ENCODE measurements around the gene PCIF1.
A peak's percentile ranks its signal among the peaks of the same experiment; 100 is the strongest.

Gene PCIF1

GRCh38 chr20:45904583-45905504 is 29.6 kb upstream of the PCIF1 start:
- no peak for DNase-seq (ENCODE audit: low read depth)

- DNase-seq (ENCODE audit: low read depth): no peak
Observed at GRCh38 chr20:45905505-45906079, 28.9 kb upstream of the PCIF1 start.

- no peak for DNase-seq (ENCODE audit: low read depth)
Observed at GRCh38 chr20:45907219-45907948, 27.1 kb upstream of the PCIF1 start.

GRCh38 chr20:45908084-45908483 is 26.4 kb upstream of the PCIF1 start:
- no peak for DNase-seq (ENCODE audit: low read depth)

- DNase-seq (ENCODE audit: low read depth): no peak
Observed at GRCh38 chr20:45909336-45909808, 25.1 kb upstream of the PCIF1 start.

GRCh38 chr20:45909817-45910669 is 24.4 kb upstream of the PCIF1 start:
- no peak for DNase-seq (ENCODE audit: low read depth)

GRCh38 chr20:45910670-45911485 is 23.6 kb upstream of the PCIF1 start:
- DNase-seq (ENCODE audit: low read depth): peak; percentile 78

GRCh38 chr20:45911486-45912343 is 22.8 kb upstream of the PCIF1 start, which contains the start of gene PLTP:
Gene PLTP (minus strand): TSS chr20:45912155. CDS start chr20:45911452, 703 bp downstream.
- no peak for DNase-seq (ENCODE audit: low read depth)

- DNase-seq (ENCODE audit: low read depth): no peak
Observed at GRCh38 chr20:45912344-45912682, 22.2 kb upstream of the PCIF1 start.

- DNase-seq (ENCODE audit: low read depth): no peak
Observed at GRCh38 chr20:45913116-45913515, 21.4 kb upstream of the PCIF1 start.

GRCh38 chr20:45917790-45918141 is 16.7 kb upstream of the PCIF1 start:
- DNase-seq (ENCODE audit: low read depth): no peak

- no peak for DNase-seq (ENCODE audit: low read depth)
Observed at GRCh38 chr20:45918182-45918737, 16.2 kb upstream of the PCIF1 start.

- no peak for DNase-seq (ENCODE audit: low read depth)
Observed at GRCh38 chr20:45918779-45919537, 15.5 kb upstream of the PCIF1 start.

- no peak for DNase-seq (ENCODE audit: low read depth)
Observed at GRCh38 chr20:45919542-45920399, 14.7 kb upstream of the PCIF1 start.

GRCh38 chr20:45920462-45921336 is 13.8 kb upstream of the PCIF1 start:
- DNase-seq (ENCODE audit: low read depth): no peak

- DNase-seq (ENCODE audit: low read depth): no peak
Observed at GRCh38 chr20:45921337-45922189, 12.9 kb upstream of the PCIF1 start.

All from activated T-cell treated with anti-CD3 and anti-CD28 coated beads for 1 hour (primary cell).